ENCODE data around the gene HOXA9.

HOXA9 gene

DNA sequence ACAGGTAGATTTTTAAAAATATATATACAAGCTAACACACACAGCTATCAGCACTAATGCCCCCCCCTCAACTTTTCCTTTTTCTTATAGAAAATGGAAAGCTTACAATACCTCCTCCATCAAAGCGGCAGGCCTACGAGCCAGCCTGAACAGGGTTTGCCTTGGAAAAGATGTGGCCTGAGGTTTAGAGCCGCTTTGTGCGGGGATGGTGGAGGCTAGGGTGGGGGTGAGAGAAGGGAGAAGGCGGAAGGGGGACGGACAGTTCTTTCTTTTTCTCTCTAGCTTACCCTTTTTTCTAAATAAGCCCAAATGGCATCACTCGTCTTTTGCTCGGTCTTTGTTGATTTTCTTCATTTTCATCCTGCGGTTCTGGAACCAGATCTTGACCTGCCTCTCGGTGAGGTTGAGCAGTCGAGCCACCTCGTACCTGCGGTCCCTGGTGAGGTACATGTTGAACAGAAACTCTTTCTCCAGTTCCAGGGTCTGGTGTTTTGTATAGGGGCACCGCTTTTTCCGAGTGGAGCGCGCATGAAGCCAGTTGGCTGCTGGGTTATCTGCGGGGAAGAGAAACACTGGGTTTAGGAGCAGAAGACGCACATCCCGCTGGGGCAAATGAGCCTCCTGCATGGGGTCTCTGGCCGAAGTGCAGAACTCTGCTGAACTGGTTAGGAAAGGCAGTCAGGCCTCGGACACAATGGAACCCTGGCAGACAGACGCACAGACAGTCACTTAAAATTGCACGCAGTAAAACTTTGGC lies 1.9 kb downstream of the HOXA9 start:
- Histone ChIP-seq H3K4me3 (ENCODE audit: low read depth, low read length) (peak overlapping the region; percentile 76), H3K9me3 (ENCODE audit: control insufficient read depth, insufficient read depth, low read depth, low read length) (no peaks in the 10 kb centered on the region), H3K4me1 (ENCODE audit: control insufficient read depth, insufficient read depth, low read length) (peaks cover 19% of the 10 kb centered on the region), H3K36me3 (ENCODE audit: control insufficient read depth in 2 of 2, insufficient read depth in 1 of 2, low read length in 2 of 2) (peaks cover 18 to 35% of the 10 kb centered on the region in 2 experiments), H3K27ac (ENCODE audit: extremely low read depth, low read depth, low read length) (peak overlapping the region; percentile 100)
- POLR2A ChIA-PET: interaction anchor here (0.8 to 4.1 kb wide), 10 partner anchors 9 to 1306 kb away, joined by 3 to 42 read pairs (median 5); partner anchors contain the start of genes HOXA11, HOXA3, HOXA5 and HOXA6
- CTCF ChIA-PET: interaction anchor here (0.5 to 3.7 kb wide), 12 partner anchors 13 to 1271 kb away, joined by 3 to 50 read pairs (median 4); partner anchors contain the start of genes HOXA5 and HOXA6
- 0 out of 2 replicates have a peak, but pooled peaks have one; percentile 29 for TF ChIP-seq PRDM1 (tag by site-specific recombination; IDR thresholded peaks at IDR 0.05)
- no peak for TF ChIP-seq KLF8 (tag by site-specific recombination; IDR thresholded peaks at IDR 0.05)
- 0 out of 2 replicates have a peak, but pooled peaks have one; percentile 15 for TF ChIP-seq ZNF600 (tag by site-specific recombination; IDR thresholded peaks at IDR 0.05)
- no peak for TF ChIP-seq ZNF133 (tag by site-specific recombination; IDR thresholded peaks at IDR 0.05)

DNA sequence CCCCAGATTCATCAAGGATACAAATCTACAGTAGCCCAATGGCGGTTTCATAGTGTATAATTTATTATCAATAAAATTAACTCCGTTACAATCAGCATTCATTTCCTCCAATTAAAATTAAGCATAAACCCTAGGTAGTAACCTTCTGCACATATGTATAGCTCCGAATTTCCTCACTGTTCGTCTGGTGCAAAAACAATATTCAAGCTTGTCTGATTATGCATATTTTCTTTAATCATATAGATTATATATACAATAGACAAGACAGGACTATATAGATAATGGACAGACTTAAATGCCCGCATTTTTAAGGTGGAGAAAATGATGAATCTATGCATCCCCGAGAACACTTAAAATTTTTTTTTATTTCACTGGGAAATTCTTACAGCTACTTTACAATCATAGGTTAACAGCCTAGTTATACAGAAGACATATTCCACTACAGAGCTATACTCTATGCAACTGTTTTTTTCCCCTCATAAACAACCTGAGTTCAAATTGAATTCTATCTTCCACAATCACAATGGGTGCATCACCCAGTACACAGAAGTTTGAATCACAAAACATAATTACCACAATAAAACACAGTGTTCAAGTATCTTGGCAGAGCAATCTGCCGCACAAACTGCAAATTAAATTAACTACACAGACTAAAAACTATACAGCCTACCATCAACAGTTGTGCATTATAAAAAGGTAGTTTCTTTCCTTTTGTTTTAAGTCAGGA lies 2.6 kb downstream of the HOXA9 start:
- Histone ChIP-seq H3K36me3 (ENCODE audit: control insufficient read depth in 2 of 2, insufficient read depth in 1 of 2, low read length in 2 of 2) (peaks cover 18 to 28% of the 10 kb centered on the region in 2 experiments), H3K4me1 (ENCODE audit: control insufficient read depth, insufficient read depth, low read length) (peaks cover 19% of the 10 kb centered on the region), H3K27ac (ENCODE audit: extremely low read depth, low read depth, low read length) (peak overlapping the region; percentile 100), H3K9me3 (ENCODE audit: control insufficient read depth, insufficient read depth, low read depth, low read length) (no peaks in the 10 kb centered on the region), H3K4me3 (ENCODE audit: low read depth, low read length) (peak overlapping the region; percentile 76)
- CTCF ChIA-PET: interaction anchor here (0.5 to 3.7 kb wide), 17 partner anchors 9 to 1300 kb away, joined by 3 to 50 read pairs (median 4); partner anchors contain the start of genes HOXA5 and HOXA6
- POLR2A ChIA-PET: interaction anchor here (0.8 to 4.1 kb wide), 16 partner anchors 8 to 1306 kb away, joined by 3 to 42 read pairs (median 4); partner anchors contain the start of genes HOXA11, HOXA3, HOXA5 and HOXA6
- TF ChIP-seq OSR2 (tag by site-specific recombination; IDR thresholded peaks at IDR 0.05): peak; percentile 71; the same call in 1 of the 2 replicates
- no peak for TF ChIP-seq ZNF391 (tag by site-specific recombination; IDR thresholded peaks at IDR 0.05; ENCODE audit: borderline replicate concordance, low read depth)
- TF ChIP-seq OVOL3 (tag by site-specific recombination; IDR thresholded peaks at IDR 0.05): peak; percentile 46; the same call in 1 of the 2 replicates
- TF ChIP-seq ZNF658 (tag by site-specific recombination; IDR thresholded peaks at IDR 0.05): no peak
- TF ChIP-seq, protein P1, sequence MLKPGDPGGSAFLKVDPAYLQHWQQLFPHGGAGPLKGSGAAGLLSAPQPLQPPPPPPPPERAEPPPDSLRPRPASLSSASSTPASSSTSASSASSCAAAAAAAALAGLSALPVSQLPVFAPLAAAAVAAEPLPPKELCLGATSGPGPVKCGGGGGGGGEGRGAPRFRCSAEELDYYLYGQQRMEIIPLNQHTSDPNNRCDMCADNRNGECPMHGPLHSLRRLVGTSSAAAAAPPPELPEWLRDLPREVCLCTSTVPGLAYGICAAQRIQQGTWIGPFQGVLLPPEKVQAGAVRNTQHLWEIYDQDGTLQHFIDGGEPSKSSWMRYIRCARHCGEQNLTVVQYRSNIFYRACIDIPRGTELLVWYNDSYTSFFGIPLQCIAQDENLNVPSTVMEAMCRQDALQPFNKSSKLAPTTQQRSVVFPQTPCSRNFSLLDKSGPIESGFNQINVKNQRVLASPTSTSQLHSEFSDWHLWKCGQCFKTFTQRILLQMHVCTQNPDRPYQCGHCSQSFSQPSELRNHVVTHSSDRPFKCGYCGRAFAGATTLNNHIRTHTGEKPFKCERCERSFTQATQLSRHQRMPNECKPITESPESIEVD (tag by site-specific recombination; IDR thresholded peaks at IDR 0.05): peak; percentile 73; the same call in 1 of the 2 replicates
- peak; percentile 67 for TF ChIP-seq SCRT2 (tag by site-specific recombination; IDR thresholded peaks at IDR 0.05)
- TF ChIP-seq ZNF426 (tag by site-specific recombination; IDR thresholded peaks at IDR 0.05): peak; percentile 8; the same call in 1 of the 2 replicates

DNA sequence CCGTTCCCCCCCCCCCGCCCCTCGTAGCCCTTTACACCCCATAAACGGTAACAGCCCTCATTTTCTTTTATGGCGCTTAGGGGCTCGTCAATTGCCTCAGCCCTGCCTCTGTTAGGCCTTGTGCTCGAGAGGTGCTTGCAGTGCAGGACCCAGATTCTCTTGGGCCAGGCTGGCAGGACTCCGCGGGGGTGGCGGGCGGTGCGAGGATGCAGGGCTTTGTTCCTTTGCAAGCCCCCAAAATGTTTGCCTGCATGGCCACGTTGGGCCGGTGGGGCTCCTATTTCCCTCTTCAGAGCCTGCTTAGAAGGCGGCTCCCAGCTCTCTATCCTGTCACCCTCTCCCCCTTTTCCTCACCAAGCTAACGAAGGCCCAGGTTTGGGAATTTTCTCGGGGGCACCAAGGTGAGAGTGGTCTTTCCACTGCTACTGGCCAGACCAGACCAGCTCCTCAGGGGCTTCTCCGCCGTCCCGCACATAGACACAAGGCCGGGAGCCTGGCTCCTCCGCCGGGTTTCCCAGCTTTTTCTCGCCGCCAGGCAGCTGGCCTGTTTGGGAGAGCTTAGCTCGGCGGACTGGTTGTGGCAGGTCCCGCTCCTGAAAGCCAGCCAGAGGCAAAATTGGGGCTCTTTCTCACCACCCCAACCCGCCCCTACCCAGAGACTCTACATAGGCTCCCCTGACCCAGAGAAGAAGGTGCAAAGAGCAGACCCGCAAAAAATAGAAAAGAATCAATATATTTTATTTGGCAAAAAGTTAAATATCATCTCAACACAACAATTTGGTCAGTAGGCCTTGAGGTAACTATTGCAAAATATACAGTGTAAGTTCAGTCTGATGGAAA lies 3.4 kb downstream of the HOXA9 start:
- Histone ChIP-seq H3K4me3 (ENCODE audit: low read depth, low read length) (peak overlapping the region; percentile 76), H3K9me3 (ENCODE audit: control insufficient read depth, insufficient read depth, low read depth, low read length) (no peaks in the 10 kb centered on the region), H3K36me3 (ENCODE audit: control insufficient read depth in 2 of 2, insufficient read depth in 1 of 2, low read length in 2 of 2) (peaks cover 18 to 25% of the 10 kb centered on the region in 2 experiments), H3K27ac (ENCODE audit: extremely low read depth, low read depth, low read length) (peak overlapping the region; percentile 100), H3K4me1 (ENCODE audit: control insufficient read depth, insufficient read depth, low read length) (peaks cover 12% of the 10 kb centered on the region)
- ChIA-PET POLR2A (interaction anchor here (0.8 to 4.1 kb wide), 17 partner anchors 8 to 1305 kb away, joined by 3 to 42 read pairs (median 6); partner anchors contain the start of genes HOXA11, HOXA3 and HOXA6), CTCF (interaction anchor here (0.5 to 3.7 kb wide), 21 partner anchors 8 to 1299 kb away, joined by 3 to 50 read pairs (median 5); partner anchors contain the start of genes HOXA5 and HOXA6)
- TF ChIP-seq ZNF341 (tag by site-specific recombination; IDR thresholded peaks at IDR 0.05; ENCODE audit: low read depth) (peak; percentile 7; the same call in 1 of the 2 replicates), ZNF10 (tag by site-specific recombination; IDR thresholded peaks at IDR 0.05) (0 out of 2 replicates have a peak, but pooled peaks have one; percentile 9)
- TF ChIP-seq, protein P2, sequence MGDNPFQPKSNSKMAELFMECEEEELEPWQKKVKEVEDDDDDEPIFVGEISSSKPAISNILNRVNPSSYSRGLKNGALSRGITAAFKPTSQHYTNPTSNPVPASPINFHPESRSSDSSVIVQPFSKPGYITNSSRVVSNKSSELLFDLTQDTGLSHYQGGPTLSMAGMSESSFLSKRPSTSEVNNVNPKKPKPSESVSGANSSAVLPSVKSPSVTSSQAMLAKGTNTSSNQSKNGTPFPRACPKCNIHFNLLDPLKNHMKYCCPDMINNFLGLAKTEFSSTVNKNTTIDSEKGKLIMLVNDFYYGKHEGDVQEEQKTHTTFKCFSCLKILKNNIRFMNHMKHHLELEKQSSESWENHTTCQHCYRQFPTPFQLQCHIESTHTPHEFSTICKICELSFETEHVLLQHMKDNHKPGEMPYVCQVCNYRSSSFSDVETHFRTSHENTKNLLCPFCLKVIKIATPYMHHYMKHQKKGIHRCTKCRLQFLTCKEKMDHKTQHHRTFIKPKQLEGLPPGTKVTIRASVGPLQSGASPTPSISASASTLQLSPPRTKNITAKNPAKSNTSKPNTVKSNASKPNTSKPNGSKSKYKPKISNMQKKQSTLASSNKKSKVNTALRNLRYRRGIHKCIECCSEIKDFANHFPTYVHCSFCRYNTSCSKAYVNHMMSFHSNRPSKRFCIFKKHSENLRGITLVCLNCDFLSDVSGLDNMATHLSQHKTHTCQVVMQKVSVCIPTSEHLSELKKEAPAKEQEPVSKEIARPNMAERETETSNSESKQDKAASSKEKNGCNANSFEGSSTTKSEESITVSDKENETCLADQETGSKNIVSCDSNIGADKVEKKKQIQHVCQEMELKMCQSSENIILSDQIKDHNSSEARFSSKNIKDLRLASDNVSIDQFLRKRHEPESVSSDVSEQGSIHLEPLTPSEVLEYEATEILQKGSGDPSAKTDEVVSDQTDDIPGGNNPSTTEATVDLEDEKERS (tag by site-specific recombination; IDR thresholded peaks at IDR 0.05): no peak
- TF ChIP-seq, protein P3, sequence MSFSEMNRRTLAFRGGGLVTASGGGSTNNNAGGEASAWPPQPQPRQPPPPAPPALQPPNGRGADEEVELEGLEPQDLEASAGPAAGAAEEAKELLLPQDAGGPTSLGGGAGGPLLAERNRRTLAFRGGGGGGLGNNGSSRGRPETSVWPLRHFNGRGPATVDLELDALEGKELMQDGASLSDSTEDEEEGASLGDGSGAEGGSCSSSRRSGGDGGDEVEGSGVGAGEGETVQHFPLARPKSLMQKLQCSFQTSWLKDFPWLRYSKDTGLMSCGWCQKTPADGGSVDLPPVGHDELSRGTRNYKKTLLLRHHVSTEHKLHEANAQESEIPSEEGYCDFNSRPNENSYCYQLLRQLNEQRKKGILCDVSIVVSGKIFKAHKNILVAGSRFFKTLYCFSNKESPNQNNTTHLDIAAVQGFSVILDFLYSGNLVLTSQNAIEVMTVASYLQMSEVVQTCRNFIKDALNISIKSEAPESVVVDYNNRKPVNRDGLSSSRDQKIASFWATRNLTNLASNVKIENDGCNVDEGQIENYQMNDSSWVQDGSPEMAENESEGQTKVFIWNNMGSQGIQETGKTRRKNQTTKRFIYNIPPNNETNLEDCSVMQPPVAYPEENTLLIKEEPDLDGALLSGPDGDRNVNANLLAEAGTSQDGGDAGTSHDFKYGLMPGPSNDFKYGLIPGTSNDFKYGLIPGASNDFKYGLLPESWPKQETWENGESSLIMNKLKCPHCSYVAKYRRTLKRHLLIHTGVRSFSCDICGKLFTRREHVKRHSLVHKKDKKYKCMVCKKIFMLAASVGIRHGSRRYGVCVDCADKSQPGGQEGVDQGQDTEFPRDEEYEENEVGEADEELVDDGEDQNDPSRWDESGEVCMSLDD (tag by site-specific recombination; IDR thresholded peaks at IDR 0.05): peak; percentile 66; the same call in 1 of the 2 replicates
